NOMO-1 treated with dmso at 0.1 percent for 144 hours (cell line): ENCODE results near the gene SKP2.
"Not testable (repeated sequence)": the region's sequence is repeated elsewhere in the genome, so short reads cannot be mapped to it uniquely, and the experiment has no call there.

Experiments
- DNase-seq: peaks from one replicate; lab custom pipeline; 2025; ENCODE audit not compliant: unreplicated experiment; lab: John Stamatoyannopoulos, UW

Gene SKP2

DNA sequence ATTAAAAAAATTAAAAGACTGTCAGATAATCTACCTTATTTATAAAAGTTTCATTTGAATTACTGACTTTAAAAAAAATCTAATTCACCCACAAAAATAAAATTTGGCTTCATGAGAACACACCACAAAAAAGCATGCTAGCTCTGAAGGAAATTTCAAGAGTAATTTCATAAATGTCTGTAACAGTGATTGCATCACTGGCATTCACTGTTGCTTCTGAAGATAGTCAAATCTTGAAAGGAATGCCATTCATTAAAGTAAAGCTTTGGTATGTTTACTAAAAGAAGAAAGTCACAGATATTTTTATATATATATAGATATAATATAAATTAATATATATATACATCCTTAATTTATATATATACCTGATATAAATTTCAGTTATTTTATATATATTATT, 46.4 kb downstream of the SKP2 start:
- no peak for DNase-seq

- not testable (repeated sequence) for DNase-seq
These were observed 46.9 kb downstream of the SKP2 start for GRCh38 chr5:36198783-36199182.

DNA sequence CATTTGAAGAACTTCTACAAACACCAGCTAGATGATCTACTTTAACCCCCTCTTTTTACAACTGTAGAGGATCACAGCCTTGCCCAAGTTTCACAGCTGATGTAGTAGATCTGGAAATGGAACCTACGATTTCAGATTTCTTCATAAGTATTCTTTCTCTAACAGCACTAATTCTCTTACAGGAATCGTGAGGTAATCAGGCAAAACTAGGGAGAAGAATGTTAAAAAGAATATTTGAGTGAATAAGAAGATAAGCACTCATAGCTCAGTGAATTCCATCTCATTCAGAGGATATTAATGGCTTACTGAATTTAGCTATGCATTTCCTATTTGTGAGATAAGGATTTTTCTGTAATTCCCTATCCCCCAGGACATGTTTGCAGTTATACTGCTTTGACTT, 47.7 kb downstream of the SKP2 start:
- no peak for DNase-seq

- DNase-seq, result no peak
These were observed 48.6 kb downstream of the SKP2 start for GRCh38 chr5:36200513-36200912.

DNA sequence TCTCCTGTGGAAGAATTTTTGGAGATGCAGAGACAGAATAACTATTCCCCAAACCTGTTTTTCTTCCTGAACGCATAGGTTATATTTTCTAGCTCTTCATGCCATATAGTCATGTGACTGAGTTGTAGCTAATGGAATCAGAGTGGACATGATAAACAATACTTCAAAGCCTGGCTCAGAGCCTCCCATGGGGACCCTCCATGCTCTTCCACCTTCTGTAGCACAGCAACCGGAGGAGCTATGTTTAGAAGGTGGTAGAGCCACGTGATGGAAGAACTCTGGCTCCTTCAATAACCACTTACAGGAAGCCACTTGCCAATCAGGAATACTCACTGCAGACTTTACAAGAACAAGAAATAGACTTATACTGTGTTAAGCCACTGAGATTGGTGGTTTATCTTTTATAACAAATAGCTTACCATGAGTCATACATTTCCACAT, 50.6 kb downstream of the SKP2 start:
- no peak for DNase-seq

DNA sequence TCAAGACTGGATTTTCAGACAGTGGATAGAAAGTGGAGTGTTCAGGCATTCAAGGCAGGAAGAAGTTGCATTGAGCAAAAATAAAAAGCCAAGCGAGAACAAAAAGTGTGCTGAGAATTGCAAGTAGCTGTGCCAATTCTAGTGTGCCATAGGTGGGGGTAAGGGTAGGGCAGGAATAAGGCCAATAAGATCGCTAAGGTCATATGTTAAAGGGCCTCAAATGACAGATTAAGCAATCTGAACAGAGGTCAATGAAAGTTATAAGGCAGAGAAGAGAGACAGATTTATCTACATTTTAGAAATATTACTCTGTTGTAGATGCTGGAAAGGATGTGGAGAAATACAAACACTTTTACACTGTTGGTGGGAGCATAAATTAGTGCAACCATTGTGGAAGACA, 53.4 kb downstream of the SKP2 start:
- DNase-seq, result no peak

GRCh38 chr5:36206913-36207312, 55.0 kb downstream of the SKP2 start:
- DNase-seq, result no peak

GRCh38 chr5:36208786-36209185, 56.9 kb downstream of the SKP2 start:
- no peak for DNase-seq

DNA sequence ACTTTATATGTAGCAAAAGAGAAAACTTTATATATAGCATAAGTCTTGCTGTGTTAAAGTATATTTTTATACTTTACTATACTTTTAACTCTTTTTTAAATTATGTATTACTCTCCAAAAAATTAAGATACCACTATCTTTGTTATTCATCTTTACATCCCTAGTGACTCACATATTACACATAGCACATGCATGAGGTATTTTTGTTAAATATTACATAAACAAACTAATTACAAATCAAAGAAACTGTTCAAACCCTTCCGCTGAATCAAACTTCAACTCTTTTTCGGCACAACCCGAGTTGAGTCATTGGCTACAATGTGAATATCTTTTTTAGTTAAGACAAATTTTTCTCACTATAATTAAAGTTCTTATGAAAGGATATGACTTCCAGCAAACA, 57.8 kb downstream of the SKP2 start:
- no peak for DNase-seq

GRCh38 chr5:36214436-36214835, 62.5 kb downstream of the SKP2 start:
- DNase-seq, result no peak

DNA sequence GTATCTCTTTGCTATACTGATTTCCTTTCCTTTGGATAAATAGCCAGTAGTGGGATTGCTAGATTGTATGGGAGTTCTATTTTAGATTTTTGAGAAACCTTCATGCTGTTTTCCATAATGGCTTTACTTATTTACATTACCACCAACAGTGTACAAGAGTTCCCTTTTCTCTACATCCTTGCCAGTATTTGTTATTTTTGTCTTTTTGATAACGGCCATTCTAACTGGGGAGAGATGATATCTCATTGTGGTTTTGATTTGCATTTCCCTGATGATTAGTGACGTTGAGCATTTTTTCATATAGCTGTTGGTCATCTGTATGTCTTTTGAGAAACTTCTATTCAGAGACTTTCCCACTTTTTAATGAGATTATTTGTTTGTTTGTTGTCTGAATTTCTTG, 64.0 kb downstream of the SKP2 start:
- no peak for DNase-seq

DNA sequence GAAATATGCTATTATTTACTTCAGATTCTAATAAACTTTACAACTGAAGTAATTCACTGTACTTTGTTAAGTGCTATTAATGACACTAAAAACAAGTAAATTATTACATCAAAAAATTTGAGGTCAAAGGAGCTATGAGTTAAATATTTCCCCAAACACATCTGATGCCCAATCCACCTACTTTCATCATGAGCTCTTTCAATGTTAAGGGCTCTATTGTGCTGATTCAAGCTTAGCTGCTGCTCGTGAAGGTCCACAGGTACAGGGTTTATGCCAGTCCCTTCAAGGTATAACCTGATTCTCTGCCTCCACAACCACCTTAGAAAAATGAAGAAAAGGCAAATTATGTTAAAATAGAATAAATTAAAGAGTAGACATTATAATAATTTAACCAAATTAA, 65.7 kb downstream of the SKP2 start:
- DNase-seq, result no peak

DNA sequence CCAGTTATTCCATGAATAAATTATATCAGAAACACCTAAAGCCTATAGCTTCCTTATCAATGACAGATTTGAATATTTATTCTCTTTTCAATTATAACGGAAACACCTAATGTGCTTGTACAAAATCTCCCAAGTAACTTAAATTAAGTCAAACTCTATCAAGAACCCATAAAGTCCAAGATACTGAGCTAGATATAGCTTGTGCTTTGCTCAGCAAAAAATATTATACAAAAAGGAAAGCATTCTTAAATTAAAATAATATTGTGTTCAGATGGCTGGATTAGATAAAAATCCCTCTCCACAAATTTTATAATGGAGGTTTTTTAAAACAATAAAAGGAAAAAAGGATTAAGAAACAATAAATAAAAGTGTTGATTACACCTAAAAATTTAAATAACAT, 66.1 kb downstream of the SKP2 start:
- DNase-seq, result no peak

GRCh38 chr5:36222620-36223019, 70.7 kb downstream of the SKP2 start:
- DNase-seq, result no peak

DNA sequence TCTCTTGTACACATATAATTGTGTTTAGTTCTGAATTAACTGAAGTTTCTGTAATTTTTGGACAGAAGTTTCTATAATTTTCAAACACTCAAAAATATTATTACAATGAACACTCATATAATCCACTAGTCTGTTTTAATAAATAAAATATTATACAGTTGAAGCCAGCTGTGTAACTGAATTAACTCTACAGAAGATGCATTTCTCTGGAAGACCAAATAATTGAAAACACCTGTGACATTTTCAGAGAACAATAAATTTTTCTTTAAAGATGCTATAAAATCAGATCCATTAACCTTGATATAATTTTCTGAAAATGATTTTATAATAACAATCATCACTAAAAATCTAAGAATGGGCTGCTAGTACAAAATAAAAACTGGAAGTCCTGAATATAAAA, 75.1 kb downstream of the SKP2 start:
- DNase-seq, result no peak

DNA sequence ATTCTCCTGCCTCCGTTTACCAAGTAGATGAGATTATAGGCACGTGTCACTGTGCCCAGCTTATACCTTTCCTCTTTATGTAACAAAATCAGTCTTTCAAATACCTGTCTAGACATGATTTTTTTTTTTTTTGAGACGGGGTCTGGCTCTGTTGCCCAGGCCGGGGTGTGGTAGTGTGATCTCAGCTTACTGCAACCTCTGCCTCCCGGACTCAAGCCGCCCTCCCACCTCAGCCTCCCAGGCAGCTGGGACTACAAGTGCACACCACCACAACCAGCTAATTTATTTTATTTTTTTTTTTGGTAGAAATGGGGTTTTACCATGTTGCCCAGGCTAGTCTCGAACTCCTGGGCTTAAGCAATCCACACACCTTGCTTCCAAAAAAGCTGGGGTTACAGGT, 76.6 kb downstream of the SKP2 start:
- DNase-seq, result no peak

GRCh38 chr5:36230151-36230790, 78.4 kb downstream of the SKP2 start:
- no peak for DNase-seq

DNA sequence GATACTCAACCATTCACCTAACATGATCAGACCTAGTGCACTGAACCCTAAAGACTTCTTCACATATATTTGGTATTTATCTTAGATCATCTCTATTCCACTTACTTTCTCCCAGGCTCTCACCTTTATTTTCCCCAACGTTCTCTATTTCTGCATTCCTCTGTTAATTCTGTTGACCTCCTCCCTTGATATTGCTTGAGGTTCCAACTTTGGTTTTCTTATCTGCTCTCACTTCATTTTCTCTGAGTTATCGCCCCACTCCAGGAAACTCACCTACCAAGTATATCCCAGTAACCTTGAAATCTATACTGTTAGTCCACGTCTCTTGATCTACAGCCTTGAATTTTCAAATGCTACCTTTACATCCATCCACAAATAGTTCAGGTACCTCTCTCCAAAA, 80.6 kb downstream of the SKP2 start:
- no peak for DNase-seq
